ENCODE results near the gene IL4.

IL4 gene

GRCh38 chr5:132725745-132726144 lies 52.0 kb downstream of the IL4 start:
- no peak for TF ChIP-seq CTCF (IDR thresholded peaks at IDR 0.05; ENCODE audit: insufficient read depth, low read length, missing control alignments)
- CTCF ChIA-PET = interaction anchor here (1.1 to 3.4 kb wide), 2 partner anchors 9 to 10 kb away, joined by 5 to 20 read pairs; no protein-coding TSS in a partner anchor
- H3K4me3 ChIP-seq (ENCODE audit: low read depth, low read length) = no peak overlapping the region
- POLR2A ChIA-PET = no interaction called here
- no peak for DNase-seq (ENCODE audit: low read depth, low spot score)

GRCh38 chr5:132729896-132730295 lies 56.1 kb downstream of the IL4 start:
- CTCF ChIA-PET = interaction anchor here (1.2 kb wide), 1 partner anchor 14 kb away, joined by 10 read pairs; no protein-coding TSS in a partner anchor

More at GRCh38 chr5:132729896-132730295, 56.1 kb downstream of the IL4 start:
- POLR2A ChIA-PET = no interaction called here
- TF ChIP-seq CTCF (IDR thresholded peaks at IDR 0.05; ENCODE audit: insufficient read depth, low read length, missing control alignments) = no peak
- H3K4me3 ChIP-seq (ENCODE audit: low read depth, low read length) = no peak overlapping the region
- DNase-seq (ENCODE audit: low read depth, low spot score) = no peak
